IgD-negative memory B cell (primary cell): ENCODE measurements around the gene TMCO1. TPM values are rescaled to one million over a fixed set of nuclear protein-coding genes. Genes with fewer than 3 reads are reported as not detected.
"Not testable (repeated sequence)": the region's sequence is repeated elsewhere in the genome, so short reads cannot be mapped to it uniquely, and the experiment has no call there.

Source experiments
- H3K27ac Mint-ChIP-seq, 3 donors: one replicate each; pipeline ENCODE4 v1.8.0; 2020 to 2022; ENCODE audit warnings: mild to moderate bottlenecking in 3 of 3, mixed read lengths in 3 of 3, moderate library complexity in 1 of 3
- H3K27me3 Mint-ChIP-seq: one replicate; pipeline ENCODE4 v1.8.0; 2021; ENCODE audit warnings: mixed read lengths
- H3K36me3 Mint-ChIP-seq: one replicate; pipeline ENCODE4 v1.8.0; 2020; ENCODE audit warnings: mild to moderate bottlenecking, mixed read lengths
- H3K4me1 Mint-ChIP-seq, 3 donors: one replicate each; pipeline ENCODE4 v1.8.0; 2020 to 2022; ENCODE audit warnings: mixed read lengths in 3 of 3, mild to moderate bottlenecking in 1 of 3
- H3K4me3 Mint-ChIP-seq, 4 donors: one replicate each; pipeline ENCODE4 v1.8.0; 2020 to 2022; ENCODE audit warnings: mild to moderate bottlenecking in 4 of 4, mixed read lengths in 4 of 4, moderate library complexity in 3 of 4
- H3K9me3 Mint-ChIP-seq, 3 donors: one replicate each; pipeline ENCODE4 v1.8.0; 2020 to 2021; ENCODE audit warnings: mixed read lengths in 3 of 3, mild to moderate bottlenecking in 1 of 3
- polyA plus RNA-seq: library from polyadenylated mRNA; unstranded; fragments of 300-500 nt; fragmentation: Illumina TruSeq; gene quantifications from one replicate; pipeline ENCODE4 v1.2.3, GENCODE V29; 2021

The TMCO1 gene
- polyA plus RNA-seq, 1 donor from 2014 or later = 104 TPM

DNA sequence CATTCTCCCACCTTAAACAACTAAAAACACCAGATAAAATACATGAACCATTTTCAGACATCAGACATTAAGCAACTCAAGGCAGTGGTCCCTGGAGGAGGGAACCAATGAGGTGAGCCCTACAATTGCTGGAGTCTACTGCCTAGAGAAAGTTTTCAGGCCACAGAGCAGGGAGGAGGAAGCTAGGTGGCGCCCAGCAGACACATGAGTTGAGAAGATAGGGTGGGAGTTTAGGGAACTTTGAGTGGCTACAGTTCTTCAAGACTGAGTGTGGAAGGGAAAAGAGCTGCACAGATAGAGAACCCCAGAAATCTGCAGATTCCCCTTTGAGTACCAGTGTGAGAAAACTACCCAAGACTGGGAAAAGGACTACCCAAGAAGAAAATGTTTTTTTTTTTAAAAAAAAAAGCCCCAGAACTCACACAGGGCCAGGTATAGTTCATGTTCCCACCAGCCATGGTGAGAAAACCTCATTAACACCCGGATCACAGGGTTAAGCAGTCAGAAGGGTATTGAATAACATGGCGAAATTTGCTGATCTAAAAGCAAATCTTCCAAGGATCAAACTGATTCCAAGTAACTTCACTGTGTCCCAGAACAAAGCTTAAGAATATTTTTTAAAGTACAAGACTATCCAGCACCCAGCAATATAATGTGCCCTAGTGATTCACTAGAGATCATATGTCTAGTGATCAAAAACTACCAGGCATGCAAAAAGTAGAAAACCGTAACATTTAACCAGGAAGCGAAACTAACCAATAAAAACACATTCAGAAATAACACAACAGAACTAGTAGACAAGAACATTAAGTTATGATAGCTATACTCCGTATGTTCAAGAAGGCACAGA is 82.3 kb downstream of the TMCO1 start:
- peak overlapping the region; percentile 37 to 90 (median 55) for H3K27ac Mint-ChIP-seq
- no peaks in the 10 kb centered on the region for H3K27me3 Mint-ChIP-seq
- peaks cover 11% of the 10 kb centered on the region for H3K36me3 Mint-ChIP-seq
- peaks cover 23 to 31% (median 24%) of the 10 kb centered on the region in 3 donors for H3K4me1 Mint-ChIP-seq
- no peaks in the 10 kb centered on the region for H3K9me3 Mint-ChIP-seq
- H3K4me3 Mint-ChIP-seq = peak overlapping the region; percentile 13 to 79 (median 60)

DNA sequence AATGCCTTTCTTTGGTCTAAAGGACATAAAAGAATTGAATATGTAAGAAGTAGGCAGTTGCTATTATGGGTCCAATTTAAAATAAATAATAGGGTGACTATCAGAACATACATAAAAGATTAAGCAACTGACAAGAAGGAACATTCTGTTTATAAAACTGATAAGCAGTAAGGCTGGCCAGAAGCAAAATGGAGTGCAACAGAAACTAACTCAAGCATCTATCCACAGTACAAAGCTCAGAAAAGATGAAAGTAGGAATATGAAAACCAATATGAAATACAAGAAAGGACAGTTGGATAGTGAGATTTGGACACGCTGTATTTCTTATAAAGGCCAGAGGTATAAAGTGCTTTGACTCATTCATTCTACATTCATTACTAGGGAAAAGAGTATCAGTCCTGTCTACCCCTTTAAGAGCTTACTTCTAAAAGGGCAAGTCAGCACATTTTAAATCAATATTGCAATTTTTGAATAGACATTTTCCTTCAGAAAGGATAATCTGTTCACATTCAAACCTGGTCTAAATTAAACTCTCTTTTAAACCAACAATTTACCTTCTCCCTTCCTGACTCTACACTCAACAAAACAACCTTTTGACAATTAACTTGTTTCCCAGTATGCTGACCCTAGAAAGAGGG is 84.7 kb downstream of the TMCO1 start:
- Mint-ChIP-seq H3K27ac (peak overlapping the region in 1 of 3 donors; percentile 12), H3K9me3 (no peaks in the 10 kb centered on the region), H3K4me1 (peaks cover 23 to 29% (median 24%) of the 10 kb centered on the region in 3 donors), H3K36me3 (peaks cover 15% of the 10 kb centered on the region), H3K4me3 (no peak overlapping the region), H3K27me3 (no peaks in the 10 kb centered on the region)

DNA sequence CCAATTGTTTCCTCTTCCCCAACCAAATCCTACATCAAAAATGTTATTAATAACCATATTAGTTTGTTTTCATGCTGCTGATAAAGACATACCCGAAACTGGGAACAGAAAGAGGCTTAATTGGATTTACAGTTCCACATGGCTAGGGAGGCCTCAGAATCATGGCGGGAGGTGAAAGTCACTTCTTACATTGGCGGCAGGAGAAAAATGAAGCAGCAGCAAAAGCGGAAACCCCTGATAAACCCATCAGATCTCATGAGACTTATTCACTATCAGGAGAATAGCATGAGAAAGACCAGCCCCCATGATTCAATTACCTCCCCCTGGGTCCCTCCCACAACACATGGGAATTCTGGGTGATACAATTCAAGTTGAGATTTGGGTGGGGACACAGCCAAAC is 87.9 kb downstream of the TMCO1 start:
- Mint-ChIP-seq H3K4me1 (peaks cover 9 to 14% (median 12%) of the 10 kb centered on the region in 3 donors), H3K36me3 (peaks cover 22% of the 10 kb centered on the region)
- H3K4me3 Mint-ChIP-seq, H3K9me3 Mint-ChIP-seq, H3K27me3 Mint-ChIP-seq, H3K27ac Mint-ChIP-seq: not testable (repeated sequence)

DNA sequence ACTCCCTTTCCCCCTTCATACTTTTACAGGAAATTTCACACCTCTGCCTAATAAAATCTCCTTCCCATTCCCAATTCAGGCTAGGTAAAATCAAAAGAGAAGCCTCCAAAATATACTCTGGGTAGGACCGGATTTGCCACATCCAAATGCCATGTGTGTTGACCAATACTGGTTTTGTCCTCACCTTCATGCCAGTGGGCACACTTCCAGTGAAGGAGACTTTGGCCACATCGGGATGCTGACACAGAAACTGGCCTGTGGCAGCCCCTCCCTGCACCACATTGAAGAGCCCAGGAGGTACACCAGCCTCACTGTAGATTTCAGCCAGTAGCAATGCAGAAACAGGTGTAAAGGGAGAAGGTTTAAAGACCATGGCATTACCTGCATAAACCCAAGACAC is 88.4 kb downstream of the TMCO1 start:
- Mint-ChIP-seq H3K4me3 (no peak overlapping the region), H3K27ac (no peak overlapping the region), H3K9me3 (no peaks in the 10 kb centered on the region), H3K27me3 (no peaks in the 10 kb centered on the region), H3K4me1 (peaks cover 6 to 9% (median 8%) of the 10 kb centered on the region in 3 donors), H3K36me3 (peaks cover 22% of the 10 kb centered on the region)

- no peak overlapping the region for H3K27ac Mint-ChIP-seq
- H3K4me3 Mint-ChIP-seq = no peak overlapping the region
- H3K4me1 Mint-ChIP-seq = peaks cover 2 to 8% (median 3%) of the 10 kb centered on the region in 3 donors
- no peaks in the 10 kb centered on the region for H3K9me3 Mint-ChIP-seq
- H3K27me3 Mint-ChIP-seq = no peaks in the 10 kb centered on the region
- peaks cover 24% of the 10 kb centered on the region for H3K36me3 Mint-ChIP-seq
These were observed 89.2 kb downstream of the TMCO1 start for GRCh38 chr1:165679282-165680036.

DNA sequence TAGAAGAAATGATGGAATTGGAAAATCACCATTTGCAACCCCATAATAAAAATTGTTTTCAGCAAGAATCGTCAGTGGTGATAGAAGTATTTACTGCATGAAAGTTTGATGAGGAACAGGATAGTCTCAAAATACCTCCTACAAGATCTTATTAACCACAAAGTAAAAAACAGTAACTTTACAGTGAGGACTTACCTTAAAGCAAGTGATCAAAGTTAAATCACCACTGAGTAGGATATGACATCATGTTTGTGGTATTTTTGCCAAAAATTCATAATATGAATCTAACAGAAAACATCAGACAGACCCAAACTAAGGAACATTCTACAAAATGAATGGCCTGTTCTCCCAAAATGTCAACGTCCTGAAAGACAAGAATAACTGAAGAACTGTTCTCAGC is 90.2 kb downstream of the TMCO1 start:
- Mint-ChIP-seq H3K9me3 (no peaks in the 10 kb centered on the region), H3K36me3 (peaks cover 22% of the 10 kb centered on the region), H3K4me3 (no peak overlapping the region), H3K4me1 (peaks cover 0 to 5% (median 1%) of the 10 kb centered on the region in 3 donors), H3K27ac (no peak overlapping the region), H3K27me3 (no peaks in the 10 kb centered on the region)

Other genes with a start within 250 kb of the TMCO1 start
- gene LRRC52, start 224.9 kb downstream of the TMCO1 start, polyA plus RNA-seq = not detected
- 90.2 TPM for gene MGST3, start 137.6 kb downstream of the TMCO1 start, polyA plus RNA-seq
- gene ALDH9A1, start 70.3 kb downstream of the TMCO1 start, polyA plus RNA-seq = 92.4 TPM
- 13.5 TPM for gene UCK2, start 58.7 kb upstream of the TMCO1 start, polyA plus RNA-seq